H9 (cell line): ENCODE data around the gene PLAAT3. TPM values are rescaled to one million over a fixed set of nuclear protein-coding genes. Genes with fewer than 3 reads are reported as not detected.
"Not testable (repeated sequence)": the region's sequence is repeated elsewhere in the genome, so short reads cannot be mapped to it uniquely, and the experiment has no call there.

Experiments used
- DNase-seq: peaks from one replicate; pipeline ENCODE4 v3.0.0-alpha.2; 2017
- H2AFZ ChIP-seq: one replicate; pipeline ENCODE4 v1.6.1; 2013; ENCODE audit warnings: mild to moderate bottlenecking, low read length, control low read depth, moderate library complexity
- H2AK5ac ChIP-seq: 2 replicates; pipeline ENCODE4 v1.6.1; 2013; ENCODE audit warnings: low read length, control low read depth, mixed read lengths; ENCODE audit not compliant: insufficient read length
- H2BK120ac ChIP-seq: one replicate; pipeline ENCODE4 v1.6.1; 2013; ENCODE audit warnings: low read depth, mild to moderate bottlenecking, low read length, control low read depth, inconsistent platforms; ENCODE audit not compliant: poor library complexity, severe bottlenecking
- H2BK12ac ChIP-seq: 2 replicates; pipeline ENCODE4 v1.6.1; 2013; ENCODE audit warnings: low read length, control low read depth, mixed read lengths, low read depth; ENCODE audit not compliant: insufficient read length
- H2BK15ac ChIP-seq: 2 replicates; pipeline ENCODE4 v1.6.1; 2013; ENCODE audit warnings: low read depth, low read length, control low read depth
- H2BK20ac ChIP-seq: one replicate; pipeline ENCODE4 v1.6.1; 2013; ENCODE audit warnings: low read depth, mild to moderate bottlenecking, low read length, control low read depth, inconsistent platforms; ENCODE audit not compliant: poor library complexity, severe bottlenecking
- H2BK5ac ChIP-seq: 2 replicates; pipeline ENCODE4 v1.6.1; 2013; ENCODE audit warnings: low read length, control low read depth, mixed read lengths; ENCODE audit not compliant: insufficient read length
- H3K14ac ChIP-seq: 2 replicates; pipeline ENCODE4 v1.6.1; 2013; ENCODE audit warnings: low read length, control low read depth; ENCODE audit not compliant: insufficient read depth
- H3K18ac ChIP-seq: 2 replicates; pipeline ENCODE4 v1.6.1; 2013; ENCODE audit warnings: low read depth, mild to moderate bottlenecking, mixed read lengths, low read length, control low read depth; ENCODE audit not compliant: insufficient read length
- H3K23ac ChIP-seq: 2 replicates; pipeline ENCODE4 v1.6.1; 2013; ENCODE audit warnings: low read length, control low read depth, mixed read lengths, low read depth; ENCODE audit not compliant: insufficient read length
- H3K23me2 ChIP-seq: 2 replicates; pipeline ENCODE4 v1.6.1; 2013; ENCODE audit warnings: low read depth, mild to moderate bottlenecking, mixed read lengths, low read length, control low read depth; ENCODE audit not compliant: insufficient read length, poor library complexity, severe bottlenecking
- H3K27ac ChIP-seq: 2 replicates; pipeline ENCODE4 v1.5.1; 2013; ENCODE audit warnings: low read length, control low read depth, mixed read lengths, low read depth; ENCODE audit not compliant: insufficient read length
- H3K27me3 ChIP-seq: 2 replicates; pipeline ENCODE4 v1.6.1; 2013; ENCODE audit warnings: low read length, control low read depth, inconsistent platforms; ENCODE audit not compliant: insufficient read depth
- H3K4ac ChIP-seq: 2 replicates; pipeline ENCODE4 v1.6.1; 2013; ENCODE audit warnings: low read depth, mild to moderate bottlenecking, control low read depth, inconsistent platforms, low read length, moderate library complexity
- H3K4me1 ChIP-seq: 2 replicates; pipeline ENCODE4 v1.6.1; 2013; ENCODE audit warnings: low read length, control low read depth, inconsistent platforms; ENCODE audit not compliant: insufficient read depth
- H3K4me2 ChIP-seq: 2 replicates; pipeline ENCODE4 v1.6.1; 2013; ENCODE audit warnings: low read length, control low read depth, mixed read lengths; ENCODE audit not compliant: insufficient read length, insufficient read depth
- H3K56ac ChIP-seq: 2 replicates; pipeline ENCODE4 v1.6.1; 2013; ENCODE audit warnings: low read depth, mild to moderate bottlenecking, mixed read lengths, low read length, control low read depth; ENCODE audit not compliant: insufficient read length
- H3K79me1 ChIP-seq: 2 replicates; pipeline ENCODE4 v1.6.1; 2013; ENCODE audit warnings: low read depth, mild to moderate bottlenecking, moderate library complexity, low read length, control low read depth, inconsistent platforms; ENCODE audit not compliant: insufficient read depth, poor library complexity, severe bottlenecking
- H3K79me2 ChIP-seq: 2 replicates; pipeline ENCODE4 v1.6.1; 2013; ENCODE audit warnings: low read length, control low read depth, inconsistent platforms; ENCODE audit not compliant: insufficient read depth
- H3K9ac ChIP-seq: 2 replicates; pipeline ENCODE4 v1.6.1; 2013; ENCODE audit warnings: low read length, control low read depth, mixed read lengths; ENCODE audit not compliant: insufficient read length; ENCODE audit errors: extremely low read depth
- H3K9me3 ChIP-seq: one replicate; pipeline ENCODE4 v1.6.1; 2013; ENCODE audit warnings: low read depth, low read length, inconsistent platforms; ENCODE audit not compliant: control insufficient read depth
- H3T11ph ChIP-seq: one replicate; pipeline ENCODE4 v1.6.1; 2013; ENCODE audit warnings: mild to moderate bottlenecking, low read length, control low read depth, inconsistent platforms
- H4K20me1 ChIP-seq: one replicate; pipeline ENCODE4 v1.6.1; 2013; ENCODE audit not compliant: control insufficient read depth, insufficient read length, insufficient read depth
- H4K5ac ChIP-seq: 2 replicates; pipeline ENCODE4 v1.6.1; 2013; ENCODE audit warnings: low read depth, mild to moderate bottlenecking, mixed read lengths, low read length, control low read depth; ENCODE audit not compliant: insufficient read length
- H4K8ac ChIP-seq: replicated peaks from 2 replicates; pipeline ENCODE4 v1.6.1; 2013; ENCODE audit warnings: low read length, control low read depth, mixed read lengths, low read depth; ENCODE audit not compliant: insufficient read length
- H4K91ac ChIP-seq: 2 replicates; pipeline ENCODE4 v1.6.1; 2013; ENCODE audit warnings: low read depth, mild to moderate bottlenecking, moderate library complexity, mixed read lengths, low read length, control low read depth; ENCODE audit not compliant: insufficient read length
- H3K27ac Mint-ChIP-seq, 3 experiments: 2 replicates in 2 of 3; 3 replicates in 1 of 3; pipeline ENCODE4 v1.8.0; 2020 to 2021; ENCODE audit warnings: mixed read lengths in 3 of 3, mild to moderate bottlenecking in 1 of 3, moderate library complexity in 1 of 3
- H3K27me3 Mint-ChIP-seq: 2 replicates; pipeline ENCODE4 v1.8.0; 2021; ENCODE audit warnings: low read depth, mild to moderate bottlenecking, moderate library complexity, mixed read lengths
- H3K36me3 Mint-ChIP-seq, 3 experiments: 2 replicates in 2 of 3; 3 replicates in 1 of 3; pipeline ENCODE4 v1.8.0; 2020 to 2021; ENCODE audit warnings: low read depth in 3 of 3, mixed read lengths in 3 of 3; ENCODE audit not compliant: insufficient read depth in 1 of 3
- H3K4me1 Mint-ChIP-seq, 2 experiments: 2 replicates each; pipeline ENCODE4 v1.8.0; 2020; ENCODE audit warnings: mixed read lengths in 2 of 2
- H3K4me3 Mint-ChIP-seq, 2 experiments: 2 replicates in 1 of 2; 3 replicates in 1 of 2; pipeline ENCODE4 v1.8.0; 2020 to 2021; ENCODE audit warnings: mild to moderate bottlenecking in 2 of 2, mixed read lengths in 2 of 2, moderate library complexity in 1 of 2
- H3K9me3 Mint-ChIP-seq, 2 experiments: 2 replicates in 1 of 2; 3 replicates in 1 of 2; pipeline ENCODE4 v1.8.0; 2020; ENCODE audit warnings: mild to moderate bottlenecking in 2 of 2, mixed read lengths in 2 of 2, moderate library complexity in 1 of 2
- CTCF ChIP-seq: fragments of 200-600 bp; sonication (generic); conservative IDR thresholded peaks from 3 replicates; pipeline ENCODE4 v1.8.0; 2021; ENCODE audit warnings: antibody characterized with exemption, mild to moderate bottlenecking
- WGBS: extraction: QIAGEN DNeasy Blood & Tissue Kit; methylation state at CpG from one replicate; pipeline ENCODE4 v1.1.7; 2013; ENCODE audit warnings: missing lambda C conversion rate, low lambda C conversion rate, mixed read lengths; ENCODE audit not compliant: insufficient read length; ENCODE audit errors: extremely low coverage; 5-methylcytosine and 5-hydroxymethylcytosine counted together
- total RNA-seq: library from RNA; stranded (reverse); gene quantifications from 2 replicates; pipeline ENCODE4 v1.2.1, GENCODE V29; 2021

PLAAT3 gene
- total RNA-seq, 1 experiment from 2014 or later = 188 TPM

- H3K4me1 ChIP-seq = no peaks in the 10 kb centered on the region; the same call in 1 of the 2 replicates
- H3K79me1 ChIP-seq = peaks cover 9% of the 10 kb centered on the region
- no peak overlapping the region for H2BK120ac ChIP-seq
- H4K8ac ChIP-seq = no peak overlapping the region
- H2BK20ac ChIP-seq = no peak overlapping the region
- no peak overlapping the region for H3K56ac ChIP-seq
- no peak overlapping the region for H3K23ac ChIP-seq
- H2AK5ac ChIP-seq = no peak overlapping the region
- no peak overlapping the region for H3K4me2 ChIP-seq
- Mint-ChIP-seq H3K36me3 (peaks cover 1 to 53% (median 16%) of the 10 kb centered on the region in 3 experiments; a peak in 6 of 7 replicates), H3K27me3 (no peaks in the 10 kb centered on the region), H3K4me1 (peaks cover 21 to 37% of the 10 kb centered on the region in 2 experiments), H3K27ac (peak overlapping the region; percentile 74 to 98 (median 88); a peak in 5 of 7 replicates), H3K9me3 (no peaks in the 10 kb centered on the region), H3K4me3 (no peak overlapping the region)
- no peak overlapping the region for H3K9ac ChIP-seq
- H3K23me2 ChIP-seq = no peaks in the 10 kb centered on the region
- H2BK5ac ChIP-seq = no peak overlapping the region
- H4K5ac ChIP-seq = no peak overlapping the region
- H3K14ac ChIP-seq = no peak overlapping the region
- H3K79me2 ChIP-seq = peaks cover 13% of the 10 kb centered on the region; the same call in 1 of the 2 replicates
- H3T11ph ChIP-seq = no peak overlapping the region
- H3K27ac ChIP-seq = no peak overlapping the region
- TF ChIP-seq CTCF = no peak
- no peaks in the 10 kb centered on the region for H3K27me3 ChIP-seq
- H3K9me3 ChIP-seq = no peaks in the 10 kb centered on the region
- H3K4ac ChIP-seq = no peak overlapping the region
- no peak overlapping the region for H2AFZ ChIP-seq
- no peak overlapping the region for H4K91ac ChIP-seq
- H3K18ac ChIP-seq = peak overlapping the region; percentile 4
- 0 out of 2 replicates have a peak overlapping the region, but pooled peaks have one; percentile 37 for H2BK15ac ChIP-seq
- peak overlapping the region; percentile 67 for H2BK12ac ChIP-seq
- no peaks in the 10 kb centered on the region for H4K20me1 ChIP-seq
- DNase-seq = no peak
- WGBS = no CpG with 5 or more reads among the region's 3 CpGs
These were observed 11.1 kb downstream of the PLAAT3 start for GRCh38 chr11:63603180-63603518.

- not testable (repeated sequence) for H2BK12ac ChIP-seq, H4K5ac ChIP-seq, H2BK120ac ChIP-seq, H4K20me1 ChIP-seq, H4K91ac ChIP-seq, H3T11ph ChIP-seq, H2AFZ ChIP-seq, H3K4me3 Mint-ChIP-seq, H3K79me1 ChIP-seq, H3K4ac ChIP-seq, H3K23ac ChIP-seq, H3K9me3 Mint-ChIP-seq, H3K9ac ChIP-seq, H3K4me1 ChIP-seq, DNase-seq, H2BK15ac ChIP-seq, H4K8ac ChIP-seq, H2BK20ac ChIP-seq, H3K56ac ChIP-seq, H3K27me3 ChIP-seq, H3K27me3 Mint-ChIP-seq, H3K27ac ChIP-seq, H3K4me2 ChIP-seq, H3K14ac ChIP-seq, H2AK5ac ChIP-seq, H2BK5ac ChIP-seq, H3K23me2 ChIP-seq, H3K9me3 ChIP-seq
- peak overlapping the region; percentile 4 for H3K18ac ChIP-seq
- H3K27ac Mint-ChIP-seq = peak overlapping the region; percentile 74 to 98 (median 88); a peak in 4 of 7 replicates
- H3K79me2 ChIP-seq = peaks cover 12% of the 10 kb centered on the region; the same call in 1 of the 2 replicates
- peaks cover 5 to 56% (median 21%) of the 10 kb centered on the region in 3 experiments for H3K36me3 Mint-ChIP-seq
- H3K4me1 Mint-ChIP-seq = peaks cover 19 to 35% of the 10 kb centered on the region in 2 experiments
- WGBS = no CpG with 5 or more reads among the region's 11 CpGs
These were observed 11.7 kb downstream of the PLAAT3 start for GRCh38 chr11:63602290-63603179.
